Body of pancreas (tissue), 4 donors: ENCODE data around the gene ZSCAN31. TPM values are rescaled to one million over a fixed set of nuclear protein-coding genes. Genes with fewer than 3 reads are reported as not detected.
"Not testable (repeated sequence)": the region's sequence is repeated elsewhere in the genome, so short reads cannot be mapped to it uniquely, and the experiment has no call there.

ENCODE experiments used
- ATAC-seq: fragments of 150-250 bp; one replicate; pipeline ENCODE4 v1.9.1; 2016
- DNase-seq, 4 donors: peaks; one replicate each; pipeline ENCODE4 v3.0.0-alpha.2; 2019
- H3K27ac ChIP-seq, 4 donors: fragments of 200-600 bp; sonication (generic); 1 replicate in 3 of 4; 2 replicates in 1 of 4; pipeline versions ENCODE4 v1.5.1 to v1.6.1; 2016 to 2019; ENCODE audit warnings: mild to moderate bottlenecking in 1 of 4, mixed read lengths in 1 of 4, moderate library complexity in 1 of 4
- H3K27me3 ChIP-seq, 2 donors: fragments of 200-600 bp; sonication (generic); one replicate each; pipeline ENCODE4 v1.6.0; 2016; ENCODE audit warnings: mild to moderate bottlenecking in 1 of 2
- H3K36me3 ChIP-seq, 2 donors: fragments of 200-600 bp; sonication (generic); replicated peaks in 1 of 2; 2 replicates each; pipeline ENCODE4 v1.5.1; 2016; ENCODE audit warnings: low read depth in 2 of 2; ENCODE audit not compliant: insufficient read depth in 1 of 2
- H3K4me1 ChIP-seq: fragments of 200-600 bp; sonication (generic); one replicate; pipeline ENCODE4 v1.6.0; 2016
- H3K4me3 ChIP-seq, 2 donors: fragments of 200-600 bp; sonication (generic); 1 replicate in 1 of 2; 2 replicates in 1 of 2; pipeline ENCODE4 v1.5.1; 2016 to 2019
- H3K9me3 ChIP-seq, 3 donors: fragments of 200-600 bp; sonication (generic); 1 replicate in 2 of 3; 2 replicates in 1 of 3; pipeline ENCODE4 v1.5.1; 2016
- POLR2A ChIP-seq, 3 donors: fragments of 450-650 bp; IDR thresholded peaks; one replicate each; pipeline ENCODE4 v1.6.1; 2016; ENCODE audit warnings: antibody characterized with exemption in 3 of 3, mild to moderate bottlenecking in 2 of 3
- WGBS, 2 donors: methylation state at CpG; one replicate each; pipeline ENCODE4 v1.1.5; 2017; 5-methylcytosine and 5-hydroxymethylcytosine counted together
- intact Hi-C: fragments of 100-400 bp; cut with DNase I; formaldehyde crosslinking; loops from one replicate; pipeline ENCODE4 v1.15.1; 2023
- total RNA-seq, 2 donors: library from RNA; depleted of rRNA; stranded (reverse); fragments of >200 nt; gene quantifications; one replicate each; pipeline ENCODE4 v1.1.0, GENCODE V29; 2016
- TF ChIP-seq, protein P1 (sequence below), 7 experiments: fragments of 450-650 bp in 4 of 7; fragments of 200-600 bp in 3 of 7; sonication (generic) in 3 of 7; IDR thresholded peaks; one replicate each; pipeline ENCODE4 v1.5.1; 2016 to 2019; ENCODE audit warnings: antibody characterized with exemption in 7 of 7

ZSCAN31 gene
- total RNA-seq, 2 donors from 2014 or later: 14.0 to 26.4 TPM

DNA sequence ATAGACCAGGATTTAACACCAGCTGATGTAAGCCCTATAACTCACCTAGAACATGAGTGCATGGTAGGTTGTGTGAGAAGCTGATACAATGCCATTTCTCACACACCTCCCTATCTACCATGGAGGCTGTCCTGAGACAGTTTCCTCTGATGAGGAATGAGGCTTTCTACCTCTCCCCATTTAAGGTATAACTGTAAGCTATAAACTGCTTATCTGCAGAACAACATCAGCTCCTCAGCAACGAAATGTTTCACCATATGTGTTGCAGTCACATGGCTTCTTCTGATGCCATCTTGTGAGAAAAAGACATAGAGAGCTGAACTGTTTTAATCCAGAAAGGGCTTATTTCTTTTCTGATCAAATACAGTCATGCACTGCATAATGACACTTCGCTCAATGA, 34.5 kb upstream of the ZSCAN31 start:
- Histone ChIP-seq H3K36me3 (peaks cover 0 to 1% of the 10 kb centered on the region in 2 donors), H3K9me3 (no peaks in the 10 kb centered on the region), H3K27me3 (no peaks in the 10 kb centered on the region), H3K27ac (no peak overlapping the region), H3K4me1 (no peaks in the 10 kb centered on the region), H3K4me3 (no peak overlapping the region)
- DNase-seq (no peak), ATAC-seq (no peak)
- no peak for TF ChIP-seq POLR2A (IDR thresholded peaks at IDR 0.05)
- TF ChIP-seq, protein P1, sequence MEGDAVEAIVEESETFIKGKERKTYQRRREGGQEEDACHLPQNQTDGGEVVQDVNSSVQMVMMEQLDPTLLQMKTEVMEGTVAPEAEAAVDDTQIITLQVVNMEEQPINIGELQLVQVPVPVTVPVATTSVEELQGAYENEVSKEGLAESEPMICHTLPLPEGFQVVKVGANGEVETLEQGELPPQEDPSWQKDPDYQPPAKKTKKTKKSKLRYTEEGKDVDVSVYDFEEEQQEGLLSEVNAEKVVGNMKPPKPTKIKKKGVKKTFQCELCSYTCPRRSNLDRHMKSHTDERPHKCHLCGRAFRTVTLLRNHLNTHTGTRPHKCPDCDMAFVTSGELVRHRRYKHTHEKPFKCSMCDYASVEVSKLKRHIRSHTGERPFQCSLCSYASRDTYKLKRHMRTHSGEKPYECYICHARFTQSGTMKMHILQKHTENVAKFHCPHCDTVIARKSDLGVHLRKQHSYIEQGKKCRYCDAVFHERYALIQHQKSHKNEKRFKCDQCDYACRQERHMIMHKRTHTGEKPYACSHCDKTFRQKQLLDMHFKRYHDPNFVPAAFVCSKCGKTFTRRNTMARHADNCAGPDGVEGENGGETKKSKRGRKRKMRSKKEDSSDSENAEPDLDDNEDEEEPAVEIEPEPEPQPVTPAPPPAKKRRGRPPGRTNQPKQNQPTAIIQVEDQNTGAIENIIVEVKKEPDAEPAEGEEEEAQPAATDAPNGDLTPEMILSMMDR (IDR thresholded peaks at IDR 0.05): no peak
- 75 to 83% methylated on average over 2 of the region's 2 CpGs for WGBS, 2 donors
- intact Hi-C loops: no loop called here

DNA sequence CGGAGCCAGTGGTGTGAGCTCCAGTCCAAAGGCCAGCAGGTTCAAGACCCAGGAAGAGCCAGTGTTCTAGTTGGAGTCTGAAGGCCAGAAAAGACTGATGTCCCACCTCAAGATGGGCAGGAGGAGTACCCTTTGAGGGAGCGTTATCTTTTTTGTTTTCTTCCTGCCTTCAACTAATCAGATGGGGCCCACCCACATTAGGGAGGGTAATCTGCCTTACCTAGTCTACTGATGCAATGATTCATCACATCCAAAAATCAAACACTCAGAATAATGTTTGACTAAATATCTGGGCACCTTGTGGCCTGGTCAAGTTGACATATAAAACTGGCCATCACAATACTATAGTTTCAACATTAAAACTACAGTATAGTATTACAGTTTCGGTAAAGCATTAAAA, 33.5 kb upstream of the ZSCAN31 start:
- 93 to 96% methylated on average over 3 of the region's 3 CpGs for WGBS, 2 donors
- no peaks in the 10 kb centered on the region for H3K27me3 ChIP-seq
- peaks cover 0 to 6% of the 10 kb centered on the region in 2 donors for H3K36me3 ChIP-seq
- no peaks in the 10 kb centered on the region for H3K4me1 ChIP-seq
- no peak for ATAC-seq
- no peak overlapping the region for H3K27ac ChIP-seq
- DNase-seq: no peak
- intact Hi-C loops: no loop called here
- H3K9me3 ChIP-seq: no peaks in the 10 kb centered on the region
- H3K4me3 ChIP-seq: no peak overlapping the region
- no peak for TF ChIP-seq POLR2A (IDR thresholded peaks at IDR 0.05)
- TF ChIP-seq, protein P1 (IDR thresholded peaks at IDR 0.05): no peak

DNA sequence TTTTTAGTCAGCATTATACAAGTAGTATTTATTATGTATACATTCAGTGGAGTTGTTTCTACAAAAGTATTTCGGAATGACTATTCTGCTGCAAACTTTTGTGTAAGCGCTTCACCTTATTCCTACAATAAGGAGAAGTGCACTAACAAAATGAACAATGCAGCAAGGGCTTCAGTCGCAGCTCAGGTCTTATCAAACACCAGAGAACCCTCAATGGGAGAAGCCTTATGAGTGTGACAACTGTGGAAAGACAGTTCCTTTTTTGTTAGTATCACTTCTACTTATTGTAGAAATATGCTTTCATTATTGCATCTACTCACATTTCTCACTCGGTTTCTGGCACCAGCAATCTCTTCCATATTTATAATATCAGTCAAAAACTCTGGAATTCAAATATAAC, 32.6 kb upstream of the ZSCAN31 start:
- Histone ChIP-seq H3K4me1 (no peaks in the 10 kb centered on the region), H3K4me3 (no peak overlapping the region), H3K36me3 (peaks cover 0 to 6% of the 10 kb centered on the region in 2 donors), H3K27me3 (no peaks in the 10 kb centered on the region), H3K27ac (no peak overlapping the region), H3K9me3 (no peaks in the 10 kb centered on the region)
- intact Hi-C loops: no loop called here
- TF ChIP-seq POLR2A (IDR thresholded peaks at IDR 0.05): no peak
- TF ChIP-seq, protein P1 (IDR thresholded peaks at IDR 0.05): no peak
- no peak for DNase-seq
- no peak for ATAC-seq
- 85% methylated on average over 4 of the region's 4 CpGs for WGBS, 2 donors

DNA sequence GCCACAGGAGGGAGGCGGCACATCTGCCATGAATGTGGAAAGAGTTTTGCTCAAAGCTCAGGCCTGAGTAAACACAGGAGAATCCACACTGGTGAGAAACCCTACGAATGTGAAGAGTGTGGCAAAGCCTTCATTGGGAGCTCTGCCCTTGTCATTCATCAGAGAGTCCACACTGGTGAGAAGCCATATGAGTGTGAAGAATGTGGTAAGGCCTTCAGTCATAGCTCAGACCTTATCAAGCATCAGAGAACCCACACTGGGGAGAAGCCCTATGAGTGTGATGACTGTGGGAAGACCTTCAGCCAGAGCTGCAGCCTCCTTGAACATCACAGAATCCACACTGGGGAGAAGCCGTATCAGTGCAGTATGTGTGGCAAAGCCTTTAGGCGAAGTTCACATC, 29.6 kb upstream of the ZSCAN31 start:
- H3K9me3 ChIP-seq, ATAC-seq, H3K27me3 ChIP-seq, H3K4me1 ChIP-seq, H3K27ac ChIP-seq, intact Hi-C loops, H3K36me3 ChIP-seq, DNase-seq, H3K4me3 ChIP-seq: not testable (repeated sequence)
- WGBS, 2 donors: 83 to 94% methylated on average over 4 of the region's 4 CpGs

DNA sequence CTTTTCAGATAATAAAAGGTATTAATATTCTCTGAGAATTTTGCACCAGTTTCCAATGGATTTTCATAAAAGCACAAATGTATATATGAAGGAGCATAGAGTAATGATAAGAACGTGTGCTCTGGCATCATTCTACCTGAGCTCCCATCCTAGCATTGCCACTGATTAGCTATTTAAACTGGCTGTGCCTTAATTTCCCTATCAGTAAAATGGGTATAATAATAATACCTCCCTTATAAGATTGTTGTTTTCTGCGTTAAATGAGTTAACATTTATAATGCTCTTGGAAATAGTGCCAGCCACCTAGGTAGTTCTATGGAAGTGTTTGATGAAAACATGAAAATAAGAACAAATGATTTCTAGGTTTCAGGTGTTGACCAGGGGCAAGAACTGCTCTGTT, 25.0 kb upstream of the ZSCAN31 start:
- H3K27ac ChIP-seq: no peak overlapping the region
- peaks cover 5% of the 10 kb centered on the region for H3K4me1 ChIP-seq
- H3K27me3 ChIP-seq: no peaks in the 10 kb centered on the region
- no peak overlapping the region for H3K4me3 ChIP-seq
- DNase-seq (no peak), ATAC-seq (no peak)
- intact Hi-C loops: no loop called here
- peaks cover 0 to 6% of the 10 kb centered on the region in 2 donors for H3K36me3 ChIP-seq
- WGBS, 2 donors: 82 to 88% methylated on average over 2 of the region's 2 CpGs
- no peaks in the 10 kb centered on the region for H3K9me3 ChIP-seq
- TF ChIP-seq POLR2A (IDR thresholded peaks at IDR 0.05): no peak
- TF ChIP-seq, protein P1 (IDR thresholded peaks at IDR 0.05): no peak

DNA sequence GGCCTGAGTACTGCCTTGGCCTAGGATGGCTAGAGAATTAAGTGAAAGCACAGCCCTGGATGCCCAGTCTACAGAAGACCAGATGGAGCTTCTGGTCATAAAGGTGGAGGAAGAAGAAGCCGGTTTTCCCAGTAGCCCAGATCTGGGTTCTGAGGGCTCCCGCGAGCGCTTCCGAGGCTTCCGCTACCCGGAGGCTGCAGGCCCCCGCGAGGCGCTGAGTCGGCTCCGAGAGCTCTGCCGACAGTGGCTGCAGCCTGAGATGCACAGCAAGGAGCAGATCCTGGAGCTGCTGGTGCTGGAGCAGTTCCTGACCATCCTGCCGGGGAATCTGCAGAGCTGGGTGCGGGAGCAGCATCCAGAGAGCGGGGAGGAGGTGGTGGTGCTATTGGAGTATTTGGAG, 23.6 kb upstream of the ZSCAN31 start:
- H3K27me3 ChIP-seq, H3K27ac ChIP-seq, DNase-seq, ATAC-seq, H3K9me3 ChIP-seq, H3K4me3 ChIP-seq, H3K36me3 ChIP-seq: not testable (repeated sequence)
- WGBS, 2 donors: 90 to 94% methylated on average over 13 of the region's 16 CpGs
- intact Hi-C loops: loop anchor here (10.0 kb wide), 1 partner anchor 225 kb away; no protein-coding TSS in a partner anchor
- H3K4me1 ChIP-seq: peaks cover 15% of the 10 kb centered on the region
